ENCODE results near the gene TGFBR1.

TGFBR1 gene

DNA sequence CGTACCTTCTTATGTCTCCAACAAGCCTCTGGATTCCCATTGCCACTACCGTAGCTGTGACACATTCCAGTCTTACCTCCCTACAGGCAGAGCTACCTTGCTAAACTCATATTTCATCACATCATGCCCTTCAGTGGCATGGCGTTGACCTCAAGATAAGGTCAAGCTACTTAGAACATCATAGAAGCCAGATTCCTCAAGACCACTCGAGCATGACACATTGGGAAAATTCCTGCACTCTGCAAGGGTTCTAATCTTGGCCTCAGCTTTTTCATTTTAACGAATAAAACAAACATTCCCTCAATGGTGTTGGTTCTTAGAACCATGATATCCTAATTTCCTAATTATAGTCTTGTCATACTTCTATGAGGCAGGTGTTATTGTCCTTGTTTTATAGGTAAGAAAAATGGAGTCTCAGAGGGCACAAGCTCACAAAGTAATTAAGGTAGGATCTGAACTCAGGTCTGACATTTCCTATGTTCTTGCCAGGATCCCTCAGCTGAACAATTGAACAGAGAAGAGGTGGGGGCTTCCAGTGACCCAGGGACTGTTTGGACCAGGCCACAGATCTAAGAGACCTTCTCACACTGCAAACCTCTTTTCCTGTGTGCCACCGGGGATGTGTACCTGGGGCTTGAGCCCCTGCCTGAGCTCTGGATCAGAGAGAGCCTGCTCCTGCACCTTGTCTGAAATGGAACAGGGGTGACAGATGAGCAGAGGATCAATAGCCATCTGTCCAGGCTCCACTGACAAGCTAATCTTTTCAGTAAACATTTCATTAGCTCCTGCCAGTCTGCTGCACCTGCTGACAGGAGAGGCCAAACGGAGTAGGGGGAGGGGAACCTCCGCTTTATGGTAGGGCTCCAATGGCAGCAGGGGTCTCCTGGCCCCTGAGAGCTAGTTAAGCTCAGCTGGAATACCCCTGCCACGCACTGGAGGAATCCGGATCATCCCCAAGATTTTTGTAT lies 67.5 kb downstream of the TGFBR1 start:
- no peak for DNase-seq

DNA sequence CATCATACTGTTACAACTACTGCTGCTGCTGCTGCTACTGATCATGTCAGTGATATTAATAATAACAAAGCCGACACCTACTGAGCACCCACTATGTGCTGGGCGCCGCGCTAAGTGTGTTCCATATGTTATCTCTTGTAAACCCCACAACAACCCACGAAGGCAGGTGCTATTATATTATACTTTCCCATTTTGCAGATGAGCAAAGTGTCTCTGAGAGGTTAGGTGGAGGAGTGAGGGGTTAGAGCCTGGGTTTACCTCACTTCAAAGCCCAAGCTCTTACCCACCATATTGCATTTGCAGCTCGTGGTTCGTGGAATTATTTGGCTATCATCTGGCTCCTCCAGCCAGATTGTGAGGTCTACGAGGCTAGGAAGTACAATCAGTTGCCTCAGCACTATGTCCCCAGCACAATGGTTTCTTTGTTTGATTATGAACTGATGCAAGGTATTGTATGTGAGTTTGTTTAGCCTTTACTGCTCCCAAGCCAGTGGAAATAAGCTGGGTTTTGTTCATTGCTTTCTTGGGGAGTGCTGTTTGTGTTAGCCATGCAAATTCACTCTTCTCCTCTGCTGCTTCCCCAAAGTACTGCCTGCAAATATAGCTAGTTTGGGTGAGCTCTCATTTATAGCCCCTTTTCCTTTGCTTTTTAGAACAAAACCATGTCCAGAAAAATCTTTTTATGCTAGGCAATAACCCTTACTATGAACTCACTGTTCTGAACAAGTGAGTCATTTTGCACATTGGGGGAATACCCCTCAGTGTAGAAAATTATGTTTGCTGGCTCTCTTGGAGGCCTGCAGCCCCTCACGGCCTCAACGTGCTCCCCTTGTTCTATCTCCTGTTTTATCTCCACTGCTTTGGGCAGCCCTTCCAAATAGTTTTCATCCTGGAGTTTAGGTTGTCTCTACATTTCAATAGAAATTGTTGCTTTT lies 68.9 kb downstream of the TGFBR1 start:
- no peak for DNase-seq

DNA sequence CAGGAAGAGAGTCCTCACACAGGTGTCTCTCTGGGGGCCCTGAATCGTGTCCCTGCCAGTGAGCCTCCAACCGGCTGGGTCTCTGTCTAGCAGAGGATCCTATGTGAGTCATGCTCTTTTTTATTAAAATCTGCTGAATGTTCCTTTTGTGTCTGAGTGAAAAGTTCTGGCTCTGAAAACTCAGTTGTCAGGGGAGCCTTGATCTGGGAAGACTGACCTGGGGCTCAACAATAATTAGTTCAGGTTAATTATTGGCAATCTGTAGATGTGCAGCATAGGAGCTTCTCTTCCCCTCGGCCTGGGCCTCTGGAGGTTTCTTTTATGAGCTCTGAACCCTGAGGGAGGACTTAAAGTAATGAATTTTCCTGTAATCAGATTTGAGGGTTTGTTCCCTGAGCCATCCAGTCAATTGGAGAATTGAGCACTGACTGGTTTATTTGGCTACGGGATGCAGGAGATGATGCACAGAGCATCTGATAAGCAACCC lies 71.7 kb downstream of the TGFBR1 start:
- DNase-seq: no peak

DNA sequence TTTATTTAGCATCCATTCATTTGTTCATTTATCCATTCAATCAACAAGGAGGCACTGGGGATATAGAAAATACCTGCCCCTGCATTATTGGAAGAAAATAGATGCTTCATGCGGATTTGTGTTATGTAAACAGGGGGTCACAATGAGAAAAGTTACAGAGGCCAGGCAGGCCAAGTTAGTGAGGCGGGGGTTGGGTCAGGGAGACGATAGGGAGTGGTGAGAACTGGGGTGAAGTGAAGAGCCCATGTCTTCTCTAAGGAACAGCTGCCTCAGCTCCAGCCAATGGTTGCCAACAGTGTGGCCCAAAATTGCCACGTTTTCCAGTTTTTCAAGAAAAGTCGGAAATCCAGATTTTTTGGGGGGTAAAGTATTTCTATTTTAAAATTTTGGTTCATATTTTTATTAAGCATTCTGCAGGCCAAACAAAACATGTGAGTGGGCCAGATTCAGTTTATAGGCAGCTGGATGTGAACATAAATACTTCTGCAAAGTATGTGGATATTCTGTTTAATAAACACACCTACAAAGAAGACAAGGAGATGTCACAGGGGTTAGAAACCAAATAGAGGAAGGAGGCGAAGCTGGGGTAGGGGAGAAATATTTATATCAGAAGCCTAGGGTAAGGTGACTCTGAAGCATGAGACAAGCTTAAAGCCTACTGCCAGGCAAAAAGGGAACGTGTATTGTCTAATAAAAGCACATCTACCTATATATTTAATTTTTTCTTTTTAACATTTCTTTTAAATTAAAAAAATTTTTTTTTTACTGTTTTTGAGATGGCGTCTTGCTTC lies 72.9 kb downstream of the TGFBR1 start:
- no peak for DNase-seq

GRCh38 chr9:99178912-99179872 lies 74.3 kb downstream of the TGFBR1 start:
- DNase-seq: no peak

GRCh38 chr9:99180199-99180598 lies 75.3 kb downstream of the TGFBR1 start:
- DNase-seq: no peak

- DNase-seq: peak; percentile 33
Measured at GRCh38 chr9:99180662-99181061, 75.7 kb downstream of the TGFBR1 start.

GRCh38 chr9:99181206-99181605 lies 76.3 kb downstream of the TGFBR1 start:
- no peak for DNase-seq

DNA sequence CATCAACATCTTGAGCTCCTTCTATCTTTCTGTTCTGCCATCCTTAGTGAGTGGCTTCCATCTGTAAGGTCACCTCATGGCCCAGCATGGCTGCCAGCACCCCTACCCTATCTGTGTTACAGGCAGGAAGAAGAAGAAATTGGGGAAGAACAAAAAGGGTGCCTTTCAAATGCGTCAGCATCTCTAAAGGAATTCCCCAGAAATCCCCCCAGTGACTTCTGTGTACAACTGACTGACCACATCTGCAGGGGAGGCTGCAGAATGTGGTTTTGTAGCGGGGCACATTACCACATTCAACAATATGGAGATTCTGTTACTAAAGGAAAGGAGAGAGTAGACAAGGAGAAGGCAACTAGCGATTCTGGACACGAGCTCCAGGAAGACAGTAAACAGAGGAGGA lies 76.7 kb downstream of the TGFBR1 start:
- DNase-seq: peak; percentile 47

DNA sequence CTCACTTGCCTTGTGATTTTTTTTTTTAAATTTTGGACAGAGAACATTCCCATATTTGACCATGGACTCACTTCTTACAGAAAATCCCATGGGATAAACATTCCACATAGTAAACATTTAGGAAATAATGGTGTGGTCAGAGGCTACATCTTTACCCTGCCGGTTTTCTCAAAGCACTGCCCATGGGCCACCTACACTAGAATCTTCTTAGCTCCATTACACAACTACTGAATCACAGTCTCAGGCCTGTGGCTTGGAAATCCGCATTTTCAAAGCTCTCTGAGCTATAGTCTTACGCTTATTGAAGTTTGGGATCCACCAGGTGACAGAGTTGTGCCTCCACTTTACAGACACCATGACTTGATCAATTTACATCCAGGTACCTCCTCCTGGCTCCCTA lies 77.4 kb downstream of the TGFBR1 start:
- DNase-seq: no peak

DNA sequence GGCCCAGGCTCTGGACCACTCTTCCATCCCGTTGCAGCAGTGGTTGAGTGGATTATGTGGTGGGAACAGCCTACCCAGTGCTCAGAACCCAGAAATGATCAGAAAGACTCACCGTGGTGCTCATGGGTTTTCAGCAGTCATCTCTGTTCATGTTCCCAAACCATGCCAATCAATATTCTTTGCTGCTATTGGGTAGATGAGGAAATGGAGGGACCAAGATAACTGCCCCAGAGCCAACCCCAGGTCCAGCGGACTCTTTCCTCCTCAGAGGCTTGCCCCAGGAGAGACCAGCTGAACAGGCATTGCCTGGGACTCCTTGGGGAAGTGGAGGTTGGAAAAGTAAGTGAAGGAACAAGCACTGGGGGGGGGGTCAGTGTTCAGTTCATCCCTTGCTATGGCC lies 78.7 kb downstream of the TGFBR1 start:
- DNase-seq: no peak

DNA sequence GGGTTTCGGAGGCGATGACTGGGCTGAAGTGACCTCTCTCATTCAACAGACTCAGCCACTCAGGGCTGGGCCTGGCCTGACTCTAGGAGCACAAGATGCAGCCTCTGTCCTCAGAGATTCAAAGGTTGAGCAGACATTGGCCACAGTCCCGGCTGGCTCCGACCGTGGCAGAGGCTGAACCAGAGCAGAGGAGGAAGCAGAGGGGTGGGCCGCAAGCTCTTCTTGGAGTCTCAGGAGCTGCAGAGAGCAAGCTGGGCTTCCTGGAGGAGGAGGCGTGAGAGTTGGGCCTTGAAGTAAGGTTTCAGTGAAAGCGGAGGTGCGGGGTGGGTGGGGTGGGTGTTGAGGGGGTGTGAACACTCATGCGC lies 79.2 kb downstream of the TGFBR1 start:
- DNase-seq: no peak

GRCh38 chr9:99184475-99185347 lies 79.8 kb downstream of the TGFBR1 start:
- DNase-seq: peak; percentile 85

DNA sequence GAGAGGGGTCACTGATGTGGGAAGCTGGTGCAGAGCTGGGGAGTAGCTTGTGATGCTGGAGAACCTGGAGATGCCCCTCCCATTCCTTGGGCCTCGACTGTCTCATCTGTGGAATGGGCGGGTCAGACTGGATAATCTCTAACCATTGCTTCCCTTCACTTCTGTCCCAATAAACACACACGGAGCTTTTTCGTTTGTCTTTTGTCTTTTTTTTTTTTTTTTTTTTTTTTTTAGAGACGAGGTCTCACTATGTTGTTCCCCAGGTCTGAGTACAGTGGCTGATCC lies 80.4 kb downstream of the TGFBR1 start:
- no peak for DNase-seq

DNA sequence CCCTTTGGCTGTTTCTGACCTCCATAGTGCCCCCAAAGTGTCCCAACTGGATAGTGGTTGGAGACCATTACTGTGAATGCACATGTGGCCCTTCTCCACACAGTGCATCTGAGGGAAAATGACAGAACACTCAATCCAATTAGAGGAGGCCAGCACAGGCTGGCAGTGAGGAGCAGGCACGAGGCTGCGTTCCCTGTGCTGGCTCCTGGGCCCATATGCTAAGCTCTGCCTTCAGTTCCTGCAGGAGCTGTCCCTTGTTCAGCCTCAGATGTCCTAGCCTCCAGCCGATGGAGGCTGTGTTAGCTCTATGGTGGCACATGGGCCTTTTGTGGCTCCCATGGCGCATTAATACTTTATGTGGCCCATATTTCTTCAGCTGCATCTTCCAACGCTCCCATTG lies 81.0 kb downstream of the TGFBR1 start:
- no peak for DNase-seq

DNA sequence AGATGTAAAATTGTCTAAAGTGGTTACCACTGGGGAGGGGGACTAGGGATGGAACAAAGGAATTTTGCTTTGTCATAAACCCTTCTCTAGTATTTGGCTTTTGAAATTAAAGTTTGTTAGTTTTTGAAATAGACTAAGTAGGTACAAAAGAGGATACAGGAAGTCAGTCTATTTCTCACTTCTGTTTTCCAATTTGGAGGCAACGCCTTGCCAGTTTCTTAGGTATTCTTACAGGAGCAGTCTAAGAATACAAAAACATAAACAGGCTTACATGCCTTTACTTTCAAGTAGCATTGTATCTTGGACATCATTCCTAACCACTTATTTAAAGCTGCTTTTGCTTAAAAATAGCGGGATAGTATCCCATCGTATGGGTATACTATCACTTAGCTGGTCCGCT lies 82.4 kb downstream of the TGFBR1 start:
- DNase-seq: no peak

- no peak for DNase-seq
Measured at GRCh38 chr9:99189186-99189585, 84.3 kb downstream of the TGFBR1 start.

DNA sequence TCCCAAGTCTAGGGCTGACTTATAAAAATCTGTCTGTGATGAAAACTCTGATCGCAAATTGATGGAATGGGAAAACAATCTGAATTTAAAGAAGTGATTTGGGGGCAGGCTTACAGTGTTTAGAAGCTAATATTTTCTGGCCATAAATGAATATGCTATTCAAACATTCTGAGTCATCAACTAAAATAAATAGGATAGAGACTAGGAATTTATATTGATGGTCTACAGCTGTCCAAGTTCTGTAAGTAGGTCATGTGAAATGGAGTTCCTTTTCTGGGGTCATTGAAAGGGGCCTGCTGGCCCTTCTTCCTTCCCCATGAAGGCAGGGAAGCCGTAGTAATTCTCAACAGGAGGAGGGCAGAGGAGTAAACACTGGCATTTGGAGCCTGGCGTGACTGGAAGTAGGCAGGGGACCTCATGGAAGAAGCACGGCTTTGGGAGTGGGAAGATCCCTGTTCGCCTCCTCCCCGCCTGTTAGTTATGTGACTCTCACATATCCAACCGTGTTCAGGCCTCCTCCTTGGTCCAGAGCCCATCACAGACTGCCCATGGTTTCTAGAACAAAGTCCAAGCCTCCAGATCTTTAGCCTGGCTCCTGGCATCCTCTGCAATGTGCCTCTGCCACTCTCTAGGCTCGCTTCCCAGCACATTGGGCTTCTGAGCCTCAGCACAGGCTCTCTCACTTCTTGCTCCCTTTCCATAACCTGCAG lies 85.1 kb downstream of the TGFBR1 start:
- DNase-seq: no peak

GRCh38 chr9:99190597-99191283 lies 85.8 kb downstream of the TGFBR1 start:
- no peak for DNase-seq
